ENCODE measurements around the gene FKBP14.

FKBP14 gene

GRCh38 chr7:30026229-30027064 is at the start of gene FKBP14:
Gene FKBP14 (minus strand): TSS chr7:30026702. CDS start chr7:30026508, 194 bp downstream.
- DNase-seq (ENCODE audit: low spot score) = peak; percentile 99

GRCh38 chr7:30074422-30075030 is 48.0 kb upstream of the FKBP14 start:
- DNase-seq (ENCODE audit: low spot score) = peak; percentile 73

GRCh38 chr7:30072735-30073134 is 46.2 kb upstream of the FKBP14 start:
- DNase-seq (ENCODE audit: low spot score) = no peak

- DNase-seq (ENCODE audit: low spot score) = no peak
Observed at GRCh38 chr7:30070052-30070451, 43.5 kb upstream of the FKBP14 start.

- no peak for DNase-seq (ENCODE audit: low spot score)
Observed at GRCh38 chr7:30069096-30069867, 42.8 kb upstream of the FKBP14 start.

GRCh38 chr7:30068117-30068516 is 41.6 kb upstream of the FKBP14 start:
- no peak for DNase-seq (ENCODE audit: low spot score)

- DNase-seq (ENCODE audit: low spot score) = no peak
Observed at GRCh38 chr7:30066687-30067086, 40.2 kb upstream of the FKBP14 start.

GRCh38 chr7:30065746-30066145 is 39.2 kb upstream of the FKBP14 start:
- DNase-seq (ENCODE audit: low spot score) = no peak

- peak; percentile 67 for DNase-seq (ENCODE audit: low spot score)
Observed at GRCh38 chr7:30062587-30062986, 36.1 kb upstream of the FKBP14 start.

- DNase-seq (ENCODE audit: low spot score) = peak; percentile 34
Observed at GRCh38 chr7:30061786-30062185, 35.3 kb upstream of the FKBP14 start.

GRCh38 chr7:30057741-30058140 is 31.2 kb upstream of the FKBP14 start:
- DNase-seq (ENCODE audit: low spot score) = no peak

GRCh38 chr7:30053068-30053467 is 26.6 kb upstream of the FKBP14 start:
- DNase-seq (ENCODE audit: low spot score) = no peak

- DNase-seq (ENCODE audit: low spot score) = no peak
Observed at GRCh38 chr7:30049173-30049572, 22.7 kb upstream of the FKBP14 start.

GRCh38 chr7:30048582-30048981 is 22.1 kb upstream of the FKBP14 start:
- DNase-seq (ENCODE audit: low spot score) = no peak

GRCh38 chr7:30047124-30047523 is 20.6 kb upstream of the FKBP14 start:
- no peak for DNase-seq (ENCODE audit: low spot score)

GRCh38 chr7:30046127-30046770 is 19.7 kb upstream of the FKBP14 start:
- DNase-seq (ENCODE audit: low spot score) = no peak

- no peak for DNase-seq (ENCODE audit: low spot score)
Observed at GRCh38 chr7:30041526-30042269, 15.2 kb upstream of the FKBP14 start.

GRCh38 chr7:30040938-30041337 is 14.4 kb upstream of the FKBP14 start:
- DNase-seq (ENCODE audit: low spot score) = no peak

GRCh38 chr7:30038196-30038980 is 11.9 kb upstream of the FKBP14 start:
- no peak for DNase-seq (ENCODE audit: low spot score)

GRCh38 chr7:30036220-30036619 is 9.7 kb upstream of the FKBP14 start:
- DNase-seq (ENCODE audit: low spot score) = no peak

- no peak for DNase-seq (ENCODE audit: low spot score)
Observed at GRCh38 chr7:30034501-30034900, 8.0 kb upstream of the FKBP14 start.

Measured in RKO (cell line).